Stimulated activated CD4-positive, alpha-beta T cell treated with anti-CD3 and anti-CD28 coated beads, Interleukin-2, amount 100 ng/mL, for 4 hours (primary cell): ENCODE data around the gene ARL5A.
"Not testable (repeated sequence)": the region's sequence is repeated elsewhere in the genome, so short reads cannot be mapped to it uniquely, and the experiment has no call there.

ENCODE experiments used
- DNase-seq: peaks from one replicate; pipeline ENCODE4 v3.0.0-alpha.2; 2020; ENCODE audit warnings: low read depth

The ARL5A gene

DNA sequence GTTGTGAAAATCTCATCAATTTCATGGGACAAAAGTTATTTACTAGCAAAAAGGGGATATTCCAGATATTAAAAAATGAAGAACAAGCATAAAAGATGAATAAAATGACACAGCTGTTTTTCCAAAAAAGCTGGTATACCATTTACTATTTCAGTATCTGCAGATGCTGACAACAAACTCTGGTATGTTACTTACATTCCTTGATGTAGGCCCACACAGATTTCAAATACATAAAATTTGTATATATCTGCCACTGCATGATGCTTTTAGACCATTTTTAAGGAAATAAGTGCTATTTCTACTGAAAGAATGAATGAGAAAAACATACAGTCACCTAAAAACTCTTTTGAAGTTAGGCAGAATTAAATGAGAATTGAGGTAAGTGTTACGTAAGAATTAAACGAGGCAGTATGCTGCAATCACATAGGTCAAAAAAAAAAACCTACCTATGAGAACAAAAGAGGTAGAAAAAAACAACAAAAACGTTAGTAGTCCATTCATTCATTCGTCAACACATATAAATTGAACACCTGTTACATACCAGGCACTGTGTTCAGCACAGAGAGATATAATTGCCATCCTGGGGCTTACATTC is 32.5 kb downstream of the ARL5A start:
- no peak for DNase-seq

DNA sequence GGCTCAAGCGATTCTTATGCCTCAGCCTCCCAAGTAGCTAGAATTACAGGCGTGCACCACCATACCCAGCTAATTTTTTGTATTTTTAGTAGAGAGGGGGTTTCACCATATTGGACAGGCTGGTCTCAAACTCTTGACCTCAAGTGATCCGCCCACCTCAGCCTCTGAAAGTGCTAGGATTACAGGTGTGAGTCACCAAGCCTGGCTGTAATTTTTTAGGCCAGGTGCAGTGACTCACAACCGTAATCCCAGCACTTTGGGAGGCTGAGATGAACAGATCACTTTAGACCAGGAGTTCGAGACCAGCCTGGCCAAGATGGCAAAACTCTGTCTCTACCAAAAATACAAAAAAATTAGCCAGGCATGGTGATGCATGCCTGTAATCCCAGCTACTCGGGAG is 33.8 kb downstream of the ARL5A start:
- not testable (repeated sequence) for DNase-seq

DNA sequence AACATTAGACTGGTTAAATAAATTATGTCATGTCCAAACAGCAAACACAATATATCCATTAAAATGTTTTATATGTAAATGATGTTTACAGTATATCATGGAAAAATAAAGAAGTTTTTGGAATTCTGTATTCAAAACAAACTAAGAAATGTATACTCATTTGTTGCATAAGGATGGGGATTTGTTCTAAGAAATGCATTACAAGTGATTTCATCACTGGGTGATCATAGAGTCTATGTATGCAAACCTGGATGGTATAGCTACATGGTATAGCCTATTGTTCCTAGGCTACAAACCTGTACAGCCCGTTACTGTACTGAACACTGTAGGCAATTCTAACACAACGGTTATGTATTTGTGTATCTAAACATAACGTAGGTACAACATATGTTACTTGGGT is 35.1 kb downstream of the ARL5A start:
- no peak for DNase-seq

DNA sequence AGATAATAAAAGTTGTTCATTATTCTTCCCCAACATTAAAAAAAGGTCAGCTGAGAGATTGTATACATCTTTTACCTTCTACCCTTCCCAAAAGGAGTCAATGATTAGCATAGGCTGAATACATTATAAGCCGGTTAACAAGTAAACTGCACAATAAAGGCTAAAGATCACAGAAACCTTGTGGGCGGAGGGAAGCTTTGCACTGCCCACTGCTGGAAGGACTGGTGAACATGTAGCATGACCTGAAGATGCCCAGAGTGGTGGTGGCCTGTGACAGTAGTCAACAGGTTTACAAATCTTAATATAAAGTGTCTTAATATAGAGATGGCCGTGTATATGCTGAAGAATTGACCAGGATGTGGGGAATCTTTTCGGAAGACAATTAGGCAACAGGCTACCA is 35.6 kb downstream of the ARL5A start:
- no peak for DNase-seq

DNA sequence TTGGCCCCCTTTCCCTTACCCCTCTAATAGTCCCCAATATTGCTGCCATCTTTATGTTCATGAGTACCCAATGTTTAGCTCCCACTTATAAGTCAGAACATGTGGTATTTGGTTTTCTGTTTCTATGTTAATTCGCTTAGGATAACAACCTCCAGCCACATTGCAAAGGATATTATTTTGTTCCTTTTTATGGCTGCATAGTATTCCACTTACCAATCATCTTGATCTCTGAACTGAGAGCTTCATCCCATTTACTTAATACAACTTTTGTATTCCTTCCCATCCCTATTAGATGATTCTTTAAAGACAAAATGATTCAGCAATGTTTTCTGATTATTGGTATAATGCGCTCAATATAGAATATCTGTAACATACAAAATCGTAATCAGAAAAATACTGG is 36.7 kb downstream of the ARL5A start:
- DNase-seq = no peak

DNA sequence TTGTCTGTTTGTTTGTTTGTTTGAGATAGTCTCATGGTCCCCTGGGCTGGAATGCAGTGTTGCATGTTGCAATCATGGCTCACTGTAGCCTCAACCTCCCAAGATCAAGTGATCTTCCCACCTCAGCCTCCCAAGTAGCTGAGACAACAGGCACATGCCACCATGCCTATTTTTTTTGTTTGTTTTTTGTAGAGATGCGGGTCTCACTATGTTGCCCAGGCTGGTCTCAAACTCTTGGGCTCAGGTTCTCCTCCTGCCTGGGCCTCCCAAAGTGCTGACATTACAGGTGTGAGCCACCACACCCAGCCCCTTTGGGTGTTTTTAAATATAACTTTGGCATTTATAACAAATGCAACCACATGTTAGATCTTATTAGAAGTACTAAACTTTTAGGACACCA is 37.5 kb downstream of the ARL5A start:
- DNase-seq = no peak

DNA sequence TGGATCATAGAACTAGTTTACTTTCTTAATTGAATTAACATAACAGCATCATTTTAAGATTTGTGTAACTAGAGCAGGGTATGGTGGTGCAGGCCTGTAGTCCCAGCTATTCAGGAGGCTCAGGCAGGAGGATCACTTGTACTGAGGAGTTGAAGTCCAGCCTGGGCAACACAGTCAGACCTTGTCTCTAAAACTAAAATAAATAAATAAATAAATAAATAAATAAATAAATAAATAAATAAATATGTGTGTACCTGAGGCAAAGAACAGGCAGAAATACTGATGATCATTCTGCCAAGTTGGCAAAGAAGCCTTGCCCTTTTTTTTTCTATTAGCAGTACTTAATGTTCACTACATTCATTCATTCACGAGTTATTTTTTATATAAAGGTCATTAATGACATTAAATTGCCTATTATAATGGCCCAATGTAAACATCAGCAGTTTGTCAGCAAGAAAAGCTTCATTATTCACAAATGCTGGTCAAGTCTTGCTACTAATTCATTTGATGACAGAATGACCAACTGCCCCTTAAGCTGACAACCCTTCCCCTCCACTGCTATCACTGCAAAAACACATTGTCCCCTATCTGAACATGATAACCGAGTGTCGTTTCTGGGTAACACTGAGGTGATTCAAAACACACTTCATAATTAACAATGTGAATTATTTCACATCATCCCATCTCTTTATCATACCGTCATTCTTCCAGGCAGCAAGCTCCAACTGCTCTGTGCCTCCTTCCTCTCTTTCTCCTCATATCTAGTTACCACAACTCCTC is 39.0 kb downstream of the ARL5A start:
- DNase-seq = no peak

DNA sequence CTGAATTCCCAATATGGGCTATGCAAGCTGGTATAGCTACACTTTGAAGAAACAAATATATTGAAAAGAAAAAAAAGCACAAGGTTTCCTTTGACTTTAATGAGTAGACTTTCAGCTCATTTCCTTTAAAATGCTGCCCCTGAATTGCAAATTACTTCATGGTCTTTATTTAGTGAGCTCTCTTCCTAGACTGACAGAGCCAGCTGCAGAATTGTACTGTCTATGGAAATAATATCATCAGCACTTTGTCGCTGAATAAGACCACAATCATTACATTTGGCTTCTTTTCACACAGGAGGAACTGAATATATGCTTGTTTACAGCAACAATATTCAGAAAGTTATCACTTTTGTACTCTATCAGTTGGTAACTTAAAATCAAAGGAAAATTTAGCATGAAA is 41.7 kb downstream of the ARL5A start:
- DNase-seq = no peak

DNA sequence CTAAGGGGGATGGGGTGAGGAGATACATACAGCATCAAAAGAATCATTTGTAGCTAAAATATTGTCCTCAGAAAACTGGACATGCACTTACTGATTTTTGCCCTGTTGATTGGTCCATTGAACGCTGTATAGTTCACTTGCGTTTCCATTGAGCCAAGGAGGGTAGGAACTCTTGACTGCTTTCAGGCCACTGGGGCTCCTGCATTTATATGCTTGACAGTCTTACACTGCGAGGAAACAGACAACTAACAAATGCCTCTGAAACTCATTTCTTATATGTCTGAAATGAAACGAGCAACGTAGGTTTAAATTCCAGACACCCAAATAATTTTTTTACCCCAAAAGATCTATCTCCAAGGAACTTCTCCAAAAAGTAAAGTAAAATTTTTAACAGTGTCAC is 42.1 kb downstream of the ARL5A start:
- DNase-seq = no peak

DNA sequence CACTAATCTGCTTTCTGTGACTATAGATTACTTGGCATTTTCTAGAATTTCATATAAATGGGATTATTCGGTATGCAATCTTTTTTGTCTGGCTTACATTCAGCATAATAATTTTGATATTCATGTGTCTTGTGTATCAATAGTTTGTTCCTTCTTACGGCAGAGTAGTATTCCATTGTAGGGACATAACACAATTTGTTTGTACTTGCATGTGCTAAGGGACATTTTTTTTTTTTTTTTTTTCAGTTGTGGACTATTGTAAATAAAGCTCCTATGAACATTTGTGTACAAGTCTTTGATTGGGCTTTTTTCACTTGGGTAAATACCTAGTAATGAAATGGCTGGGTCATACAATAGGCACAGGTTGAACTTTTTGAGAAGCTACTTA is 45.1 kb downstream of the ARL5A start:
- no peak for DNase-seq

DNA sequence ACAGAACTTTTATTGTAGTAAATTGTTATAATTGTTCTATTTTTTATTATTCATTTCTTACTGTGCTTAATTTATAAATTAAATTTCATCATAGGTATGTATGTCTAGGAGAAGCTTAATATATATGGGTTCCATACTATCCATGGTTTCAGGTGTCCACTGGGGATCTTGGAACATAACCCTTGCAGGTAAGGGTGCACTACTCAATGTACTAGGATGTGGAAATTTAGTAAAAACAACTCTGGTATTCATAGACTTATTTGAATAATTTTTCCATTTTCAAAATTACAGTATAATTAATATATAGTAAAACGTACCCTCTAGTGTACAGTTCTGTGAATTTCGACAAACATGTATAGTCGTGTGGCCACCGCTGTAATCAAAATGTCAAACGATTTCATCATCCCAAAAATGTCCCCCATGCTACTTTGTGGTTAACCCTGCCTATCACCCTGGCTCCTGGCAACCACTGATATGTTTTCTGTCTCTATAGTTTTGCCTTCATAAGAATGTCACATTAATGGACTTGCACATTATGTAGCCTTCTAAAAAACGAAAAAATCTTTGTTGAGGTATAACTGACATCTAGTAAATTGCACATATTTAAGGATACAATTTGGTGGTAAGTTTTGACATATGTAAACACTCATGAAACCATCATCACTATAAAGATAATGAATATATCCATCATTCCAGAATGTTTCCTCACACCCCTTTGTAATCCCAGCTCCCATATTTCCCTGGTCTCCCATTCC is 45.7 kb downstream of the ARL5A start:
- no peak for DNase-seq

DNA sequence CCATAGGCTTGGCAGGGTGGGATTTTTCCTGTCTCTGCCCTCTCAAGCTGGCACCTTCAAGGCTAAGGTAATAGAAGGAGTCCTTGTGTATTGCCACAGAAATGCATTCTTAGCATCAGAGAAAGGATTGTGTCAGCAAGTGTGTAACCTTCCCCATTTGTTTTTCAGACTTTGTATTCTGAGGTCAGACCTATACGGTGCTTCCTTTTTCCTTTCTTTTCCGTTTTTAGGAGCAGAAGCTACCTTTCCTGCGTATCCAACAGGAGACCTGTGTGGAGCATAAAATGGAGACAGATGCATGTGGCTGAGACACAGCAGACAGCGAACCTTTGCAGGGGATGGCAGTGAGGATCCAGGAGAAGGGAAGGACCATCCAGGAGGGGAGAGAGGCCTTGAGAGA is 46.6 kb downstream of the ARL5A start:
- DNase-seq = no peak

DNA sequence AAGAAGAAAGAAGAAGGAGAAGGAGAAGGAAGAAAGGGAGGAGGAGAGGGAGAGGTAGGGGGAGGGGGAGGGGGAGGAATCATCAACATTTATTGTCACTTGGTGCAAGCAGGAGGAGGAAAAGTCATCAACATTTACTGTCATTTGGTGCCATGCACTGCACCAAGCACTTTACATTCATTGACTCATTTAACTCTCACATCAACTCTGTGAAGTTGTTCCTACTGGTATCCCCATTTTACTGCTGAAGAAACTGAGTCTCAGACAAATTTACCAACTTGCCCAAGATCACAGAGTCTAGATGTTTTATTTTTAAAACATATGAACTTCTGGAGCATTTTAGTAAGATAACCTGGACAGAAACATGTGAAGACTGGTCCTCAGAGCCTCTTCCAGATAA is 47.3 kb downstream of the ARL5A start:
- no peak for DNase-seq

DNA sequence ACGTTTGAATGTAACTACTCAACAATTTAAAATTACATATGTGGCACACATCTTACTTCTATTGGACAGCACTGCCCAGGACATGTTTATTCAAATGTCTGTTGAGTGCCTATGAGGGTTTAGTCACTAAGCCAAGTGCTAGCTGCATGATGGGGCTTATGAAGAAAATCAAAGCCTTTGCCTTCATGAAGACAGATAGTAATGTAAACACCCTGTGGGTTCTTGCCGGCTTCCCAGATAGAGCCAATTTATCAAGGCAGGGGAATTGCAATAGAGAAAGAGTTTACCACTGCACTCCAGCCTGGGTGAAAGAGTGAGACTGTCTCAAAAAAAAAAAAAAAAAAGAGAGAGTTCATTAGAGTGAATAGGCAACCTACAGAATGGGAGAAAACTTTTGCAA is 50.3 kb downstream of the ARL5A start:
- no peak for DNase-seq

DNA sequence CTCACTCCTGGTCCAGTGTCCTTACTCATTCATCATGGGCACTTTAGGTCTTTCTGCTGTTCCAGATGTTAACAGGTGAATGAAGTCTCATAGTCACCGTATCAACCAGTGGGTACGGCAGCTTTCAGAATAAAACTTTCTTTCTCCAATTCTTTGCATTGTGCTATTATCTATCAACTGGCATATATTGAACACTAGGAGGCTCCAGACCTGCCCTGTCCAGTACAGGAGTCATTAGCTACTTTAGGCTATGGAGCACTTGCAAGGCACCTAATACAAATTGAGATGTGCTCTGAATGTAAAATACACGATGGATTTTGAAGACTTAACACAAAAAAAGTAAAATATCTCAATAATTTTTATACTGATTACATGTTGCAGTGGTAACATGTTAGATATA is 50.7 kb downstream of the ARL5A start:
- no peak for DNase-seq

DNA sequence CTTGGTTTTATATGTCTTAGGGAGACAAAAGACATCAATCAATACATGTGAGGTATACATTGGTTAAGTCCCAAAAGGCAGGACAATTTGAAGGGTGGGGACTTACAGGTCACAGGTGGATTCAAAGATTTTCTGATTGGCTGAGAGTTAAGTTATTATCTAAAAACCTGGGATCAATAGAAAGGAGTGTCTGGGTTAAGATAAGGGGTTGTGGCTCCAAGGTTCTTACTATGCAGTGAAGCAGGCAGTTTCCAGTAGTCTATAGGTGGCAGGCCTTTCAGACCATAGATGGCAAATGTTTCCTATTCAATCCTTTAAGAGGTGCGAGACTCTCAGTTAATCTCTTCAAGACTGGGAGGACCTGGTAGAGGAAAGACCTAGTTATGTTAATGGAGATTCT is 51.9 kb downstream of the ARL5A start:
- DNase-seq = no peak

DNA sequence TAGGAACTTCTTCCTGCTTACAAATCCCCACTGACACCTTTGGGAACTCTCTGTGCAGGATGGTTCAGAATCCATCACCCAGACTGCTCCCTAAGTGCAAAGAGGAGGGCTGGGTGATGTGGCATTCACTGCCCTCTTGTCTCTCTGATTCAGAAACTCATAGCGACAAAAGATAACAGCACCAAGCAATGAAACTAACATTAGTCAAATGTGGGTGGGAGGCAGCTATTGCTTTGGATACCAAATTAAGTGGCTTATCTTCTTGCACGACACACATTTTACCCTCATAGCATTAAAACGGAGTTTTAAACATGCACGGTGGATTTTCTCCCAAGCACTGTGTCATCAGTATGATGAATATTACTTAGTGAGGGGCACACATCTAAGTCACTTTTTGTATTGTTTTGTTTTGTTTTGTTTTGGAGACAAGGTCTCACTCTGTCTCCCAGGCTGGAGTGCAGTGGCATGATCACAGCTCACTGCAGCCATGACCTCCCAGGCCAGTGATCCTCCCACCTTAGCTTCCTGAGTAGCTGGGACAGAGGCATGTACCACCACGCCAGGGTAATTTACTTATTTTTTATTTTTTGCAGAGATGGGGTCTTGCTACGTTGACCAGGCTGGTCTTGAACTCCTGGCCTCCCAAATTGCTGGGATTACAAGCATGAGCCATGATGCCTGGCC is 53.0 kb downstream of the ARL5A start:
- DNase-seq = no peak

DNA sequence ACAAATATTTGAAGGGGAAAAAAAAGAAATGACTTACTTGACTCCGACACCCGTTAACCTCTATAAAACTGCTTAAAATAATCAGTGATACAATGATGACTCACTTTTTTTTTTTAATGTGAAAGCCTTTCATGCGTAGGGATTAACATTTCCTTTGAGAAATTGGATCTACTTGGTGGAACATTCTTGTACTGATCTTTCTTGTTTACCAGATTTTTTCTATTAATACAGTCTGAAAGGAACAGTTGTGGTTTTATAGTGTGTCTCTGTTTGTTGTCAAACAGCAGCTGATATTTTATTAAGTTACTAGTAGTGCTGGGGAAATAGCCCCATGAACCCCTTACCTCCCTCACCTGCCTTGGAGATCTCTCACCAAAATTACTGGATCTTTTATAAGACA is 53.7 kb downstream of the ARL5A start:
- no peak for DNase-seq

DNA sequence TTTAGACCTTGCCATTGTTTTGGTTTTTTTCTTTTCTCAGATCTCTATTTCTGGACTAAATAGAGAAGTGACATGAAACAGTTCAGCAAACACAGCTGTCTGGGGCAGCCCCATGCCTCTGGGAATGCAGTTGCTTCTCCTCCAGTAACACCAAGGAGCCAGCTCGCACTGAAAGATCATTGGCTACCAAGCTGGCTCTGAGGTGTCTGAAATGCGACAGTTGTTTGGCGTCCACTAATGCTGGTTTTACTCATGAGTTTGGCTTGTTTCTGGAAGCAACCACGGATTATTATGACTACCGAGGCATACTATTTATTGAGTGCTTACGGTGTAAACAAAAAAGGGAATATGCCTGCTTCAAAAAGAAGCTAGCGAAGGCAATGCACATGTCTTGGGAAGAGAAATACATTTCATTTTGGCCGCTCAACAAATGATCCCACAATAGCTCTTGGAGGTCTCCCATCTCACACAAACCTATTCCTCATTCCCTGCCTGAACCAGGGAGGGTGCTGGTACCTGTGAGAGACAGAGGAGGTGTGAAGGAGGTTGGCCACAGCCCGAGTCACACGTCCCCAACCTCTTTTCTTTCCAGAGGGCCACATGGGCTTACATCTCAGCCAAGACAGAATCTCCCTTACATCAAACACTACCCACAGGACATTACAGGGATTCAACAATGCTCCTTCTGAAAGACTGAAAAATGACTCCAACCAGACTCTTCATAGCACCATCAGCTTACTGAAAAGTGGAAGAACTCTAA is 56.4 kb downstream of the ARL5A start:
- DNase-seq = no peak

DNA sequence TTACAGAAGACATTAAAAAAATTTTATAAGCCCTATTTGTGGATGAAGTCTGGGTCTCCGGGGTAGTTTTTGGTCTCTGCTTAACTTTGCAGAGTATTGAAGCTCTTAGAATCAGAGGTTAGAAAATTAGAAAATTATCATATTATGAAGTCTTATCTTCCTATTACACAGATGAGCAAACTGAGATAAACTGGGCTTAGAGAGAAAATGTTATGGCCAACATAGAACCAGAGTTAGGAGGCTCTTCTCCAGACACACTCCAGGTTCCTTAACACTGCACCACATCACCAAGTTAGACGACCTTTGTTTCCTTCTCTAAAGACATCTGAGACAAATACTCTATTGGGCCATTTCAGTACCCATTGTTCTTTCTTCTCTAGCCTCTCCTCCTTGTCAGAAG is 57.2 kb downstream of the ARL5A start:
- DNase-seq = no peak

DNA sequence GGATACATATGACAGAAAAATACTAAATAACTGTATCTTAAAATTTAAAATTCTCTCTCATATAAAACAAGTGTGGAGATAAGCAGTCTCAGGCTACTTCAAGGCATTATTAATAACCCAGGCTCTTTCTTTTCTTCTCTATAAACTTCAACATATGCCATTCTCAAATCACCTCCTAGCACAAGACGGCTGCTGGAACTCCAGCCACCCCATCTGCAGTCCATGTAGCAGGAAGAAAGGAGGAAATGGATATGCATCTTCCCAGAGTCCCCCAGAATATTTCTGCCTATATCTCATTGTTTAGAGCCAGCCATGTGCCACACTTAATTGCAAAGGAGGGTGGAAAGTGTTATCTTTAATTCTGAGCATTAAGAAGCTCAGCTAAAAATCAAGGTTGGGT is 58.6 kb downstream of the ARL5A start:
- DNase-seq = no peak

DNA sequence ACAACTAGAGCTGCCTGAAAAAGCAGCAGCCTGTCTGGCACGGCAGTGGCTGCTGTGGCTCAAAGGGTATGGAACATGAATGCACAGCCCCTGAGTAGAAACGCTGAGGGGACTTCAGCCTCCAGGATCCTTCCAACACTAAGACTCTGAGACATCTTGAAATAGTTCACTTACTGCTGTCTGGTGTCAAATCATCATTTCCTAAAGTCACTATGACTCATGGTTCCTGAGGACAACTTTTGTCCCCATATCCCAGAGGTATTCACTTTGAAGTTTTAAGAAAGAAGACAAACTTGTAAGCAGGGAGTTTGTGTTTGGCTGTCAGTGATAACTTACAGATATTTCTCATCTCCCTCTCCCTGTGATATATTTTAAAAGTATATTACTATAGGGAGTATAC is 60.7 kb downstream of the ARL5A start:
- no peak for DNase-seq
